ENCODE data around the gene LRP11.

DNA sequence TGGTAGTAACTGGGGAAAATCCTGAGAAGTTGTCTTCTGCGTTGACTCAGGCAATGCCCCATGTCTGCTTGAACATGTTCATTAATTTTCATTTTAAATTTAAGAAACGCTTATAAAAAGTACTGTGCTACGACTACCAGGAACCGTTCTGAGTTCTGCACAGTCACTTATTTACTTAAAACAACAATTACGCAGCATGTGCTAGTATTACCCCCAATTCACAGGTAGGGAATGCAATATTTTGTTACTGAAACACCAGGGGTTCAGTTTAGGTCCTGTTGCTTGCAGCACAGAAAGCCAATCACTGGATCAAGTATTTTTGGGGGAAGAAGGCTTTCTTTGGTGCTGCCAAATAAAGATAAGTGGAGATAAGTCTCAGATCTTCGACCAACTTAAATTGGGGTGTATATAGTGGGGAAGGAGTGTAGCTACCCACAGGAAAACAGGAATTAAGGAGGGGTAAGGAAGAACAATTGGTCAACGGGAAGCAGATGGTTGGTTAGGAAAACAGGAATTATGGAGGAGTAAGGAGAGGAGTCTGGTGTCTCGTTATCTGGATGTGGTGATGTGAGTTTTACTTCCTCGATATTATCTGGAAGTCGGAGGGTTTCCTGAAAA, 5.2 kb upstream of the LRP11 start:
- TF ChIP-seq, protein P1, sequence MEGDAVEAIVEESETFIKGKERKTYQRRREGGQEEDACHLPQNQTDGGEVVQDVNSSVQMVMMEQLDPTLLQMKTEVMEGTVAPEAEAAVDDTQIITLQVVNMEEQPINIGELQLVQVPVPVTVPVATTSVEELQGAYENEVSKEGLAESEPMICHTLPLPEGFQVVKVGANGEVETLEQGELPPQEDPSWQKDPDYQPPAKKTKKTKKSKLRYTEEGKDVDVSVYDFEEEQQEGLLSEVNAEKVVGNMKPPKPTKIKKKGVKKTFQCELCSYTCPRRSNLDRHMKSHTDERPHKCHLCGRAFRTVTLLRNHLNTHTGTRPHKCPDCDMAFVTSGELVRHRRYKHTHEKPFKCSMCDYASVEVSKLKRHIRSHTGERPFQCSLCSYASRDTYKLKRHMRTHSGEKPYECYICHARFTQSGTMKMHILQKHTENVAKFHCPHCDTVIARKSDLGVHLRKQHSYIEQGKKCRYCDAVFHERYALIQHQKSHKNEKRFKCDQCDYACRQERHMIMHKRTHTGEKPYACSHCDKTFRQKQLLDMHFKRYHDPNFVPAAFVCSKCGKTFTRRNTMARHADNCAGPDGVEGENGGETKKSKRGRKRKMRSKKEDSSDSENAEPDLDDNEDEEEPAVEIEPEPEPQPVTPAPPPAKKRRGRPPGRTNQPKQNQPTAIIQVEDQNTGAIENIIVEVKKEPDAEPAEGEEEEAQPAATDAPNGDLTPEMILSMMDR (IDR thresholded peaks at IDR 0.05; ENCODE audit: low read length) = no peak
- no peak for TF ChIP-seq EZH2 (optimal IDR thresholded peaks at IDR 0.05; ENCODE audit: low read depth, low read length)

Data from MM.1S (cell line).